Measurements from ENCODE around the gene ZBTB45. TPM values are rescaled to one million over a fixed set of nuclear protein-coding genes. Genes with fewer than 3 reads are reported as not detected.

The ZBTB45 gene
- 2.2 and 12.8 TPM in 2 replicates for total RNA-seq (ENCODE audit: low replicate concordance)

DNA sequence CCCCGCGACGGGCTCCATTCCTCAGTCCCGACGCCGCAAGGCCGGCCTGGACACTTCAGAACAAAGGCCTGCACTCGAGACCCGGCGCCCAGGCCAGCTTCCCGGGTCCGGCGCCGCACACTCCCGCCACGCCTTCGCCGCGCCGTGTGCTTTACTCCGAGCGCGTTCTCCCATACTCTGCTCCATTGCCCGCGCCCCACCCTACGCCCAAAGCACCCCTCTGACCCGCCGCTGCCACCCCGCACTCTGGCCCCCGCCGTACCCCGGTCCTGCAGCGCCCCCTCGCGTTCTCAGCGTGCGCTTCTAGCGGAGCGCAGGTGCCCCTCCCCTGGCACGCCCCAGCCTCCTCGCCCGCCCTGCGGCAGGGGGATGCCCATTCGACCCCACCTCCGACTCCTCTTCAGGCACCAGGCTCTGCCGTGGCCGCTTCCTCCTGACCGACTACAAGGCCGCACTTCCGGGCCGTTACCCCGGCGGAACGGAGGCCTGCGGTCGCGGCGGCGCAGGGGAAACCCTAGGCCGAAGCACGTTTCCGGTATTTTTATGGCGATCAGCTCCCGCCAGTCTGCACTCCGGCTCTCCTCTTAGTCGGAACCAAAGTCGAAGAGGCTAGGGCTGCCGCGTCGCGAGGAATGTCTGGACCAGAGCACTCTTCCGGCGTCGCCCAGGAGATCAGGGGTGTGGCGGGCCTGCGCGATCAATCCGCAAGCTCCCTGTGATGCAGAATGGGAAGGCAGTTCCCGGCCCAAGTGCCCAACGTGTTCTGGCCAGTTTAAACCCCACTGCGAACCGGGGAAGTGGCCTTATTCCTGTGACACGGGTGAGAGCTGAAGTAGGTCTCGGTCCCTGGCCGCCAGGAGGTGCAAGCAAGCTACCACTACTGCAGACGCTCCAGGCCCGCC is at the start of gene ZBTB45:
TSS of gene ZBTB45 (minus strand) at position 456 of the 902 bp plus-strand sequence. CDS start 2,137 bp downstream, outside the sequence.
- Histone ChIP-seq H3K36me3 (no peaks in the 10 kb centered on the region), H4K20me1 (ENCODE audit: low read depth) (peaks cover 3% of the 10 kb centered on the region), H3K4me2 (peak within 1 kb of the TSS; percentile 87), H3K79me2 (ENCODE audit: low read depth) (peaks cover 46% of the 10 kb centered on the region), H3F3A (ENCODE audit: low read depth) (peaks cover 57% of the 10 kb centered on the region), H3K4me3 (peak within 1 kb of the TSS; percentile 54), H3K27me3 (no peaks in the 10 kb centered on the region), H3K9me3 (ENCODE audit: low read depth) (no peaks in the 10 kb centered on the region), H2AFZ (replicated peaks) (peak within 1 kb of the TSS; percentile 20), H3K9ac (peak within 1 kb of the TSS; percentile 56), H3K27ac (peak within 1 kb of the TSS; percentile 69), H3K4me1 (peaks cover 11% of the 10 kb centered on the region)
- peak within 1 kb of the TSS; percentile 99 for H3K27ac Mint-ChIP-seq
- DNase-seq (ENCODE audit: low spot score) = peak; percentile 95
- no peaks in the 10 kb centered on the region for H3K9me3 Mint-ChIP-seq
- H3K36me3 Mint-ChIP-seq = peaks cover 13% of the 10 kb centered on the region
- H3K4me1 Mint-ChIP-seq = peaks cover 33% of the 10 kb centered on the region
- H3K4me3 Mint-ChIP-seq = peak within 1 kb of the TSS; percentile 94
- peaks cover 12% of the 10 kb centered on the region for H3K27me3 Mint-ChIP-seq (ENCODE audit: insufficient read depth, low read depth)
- TF ChIP-seq EZH2 (IDR thresholded peaks at IDR 0.05) (peak; percentile 61), EZH2phosphoT487 (IDR thresholded peaks at IDR 0.05) (peak; percentile 30)
- TF ChIP-seq, protein P1, sequence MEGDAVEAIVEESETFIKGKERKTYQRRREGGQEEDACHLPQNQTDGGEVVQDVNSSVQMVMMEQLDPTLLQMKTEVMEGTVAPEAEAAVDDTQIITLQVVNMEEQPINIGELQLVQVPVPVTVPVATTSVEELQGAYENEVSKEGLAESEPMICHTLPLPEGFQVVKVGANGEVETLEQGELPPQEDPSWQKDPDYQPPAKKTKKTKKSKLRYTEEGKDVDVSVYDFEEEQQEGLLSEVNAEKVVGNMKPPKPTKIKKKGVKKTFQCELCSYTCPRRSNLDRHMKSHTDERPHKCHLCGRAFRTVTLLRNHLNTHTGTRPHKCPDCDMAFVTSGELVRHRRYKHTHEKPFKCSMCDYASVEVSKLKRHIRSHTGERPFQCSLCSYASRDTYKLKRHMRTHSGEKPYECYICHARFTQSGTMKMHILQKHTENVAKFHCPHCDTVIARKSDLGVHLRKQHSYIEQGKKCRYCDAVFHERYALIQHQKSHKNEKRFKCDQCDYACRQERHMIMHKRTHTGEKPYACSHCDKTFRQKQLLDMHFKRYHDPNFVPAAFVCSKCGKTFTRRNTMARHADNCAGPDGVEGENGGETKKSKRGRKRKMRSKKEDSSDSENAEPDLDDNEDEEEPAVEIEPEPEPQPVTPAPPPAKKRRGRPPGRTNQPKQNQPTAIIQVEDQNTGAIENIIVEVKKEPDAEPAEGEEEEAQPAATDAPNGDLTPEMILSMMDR (IDR thresholded peaks at IDR 0.05) = peak; percentile 74

- Histone ChIP-seq H3K27me3 (peaks cover 3% of the 10 kb centered on the region), H3F3A (ENCODE audit: low read depth) (peaks cover 17% of the 10 kb centered on the region), H3K9ac (peak overlapping the region; percentile 37), H3K4me2 (no peak overlapping the region), H3K27ac (no peak overlapping the region), H3K4me3 (no peak overlapping the region), H3K9me3 (ENCODE audit: low read depth) (no peaks in the 10 kb centered on the region), H3K79me2 (ENCODE audit: low read depth) (no peaks in the 10 kb centered on the region), H4K20me1 (ENCODE audit: low read depth) (no peaks in the 10 kb centered on the region), H3K4me1 (peaks cover 5% of the 10 kb centered on the region), H2AFZ (replicated peaks) (no peak overlapping the region), H3K36me3 (no peaks in the 10 kb centered on the region)
- no peak for TF ChIP-seq EZH2 (IDR thresholded peaks at IDR 0.05)
- TF ChIP-seq EZH2phosphoT487 (IDR thresholded peaks at IDR 0.05) = no peak
- TF ChIP-seq, protein P1 (IDR thresholded peaks at IDR 0.05) = no peak
- peaks cover 12% of the 10 kb centered on the region for H3K4me1 Mint-ChIP-seq
- peak overlapping the region; percentile 29 for H3K27ac Mint-ChIP-seq
- no peaks in the 10 kb centered on the region for H3K9me3 Mint-ChIP-seq
- H3K4me3 Mint-ChIP-seq = no peak overlapping the region
- H3K27me3 Mint-ChIP-seq (ENCODE audit: insufficient read depth, low read depth) = peaks cover 11% of the 10 kb centered on the region
- DNase-seq (ENCODE audit: low spot score) = no peak
- H3K36me3 Mint-ChIP-seq = peaks cover 14% of the 10 kb centered on the region
Observed at GRCh38 chr19:58568453-58569130, 49.0 kb upstream of the ZBTB45 start.

- H3K36me3 Mint-ChIP-seq = peaks cover 13% of the 10 kb centered on the region
- peaks cover 9% of the 10 kb centered on the region for H3K27me3 Mint-ChIP-seq (ENCODE audit: insufficient read depth, low read depth)
- no peak overlapping the region for H3K4me2 ChIP-seq
- H3K4me1 ChIP-seq = peaks cover under 1% of the 10 kb centered on the region
- no peak overlapping the region for H3K27ac Mint-ChIP-seq
- H3K9me3 ChIP-seq (ENCODE audit: low read depth) = no peaks in the 10 kb centered on the region
- no peak for TF ChIP-seq EZH2 (IDR thresholded peaks at IDR 0.05)
- TF ChIP-seq, protein P1 (IDR thresholded peaks at IDR 0.05) = no peak
- TF ChIP-seq EZH2phosphoT487 (IDR thresholded peaks at IDR 0.05) = no peak
- H3K9ac ChIP-seq = peak overlapping the region; percentile 27
- H4K20me1 ChIP-seq (ENCODE audit: low read depth) = no peaks in the 10 kb centered on the region
- peaks cover 19% of the 10 kb centered on the region for H3K27me3 ChIP-seq
- H3F3A ChIP-seq (ENCODE audit: low read depth) = peaks cover 13% of the 10 kb centered on the region
- no peak overlapping the region for H3K4me3 Mint-ChIP-seq
- H2AFZ ChIP-seq (replicated peaks) = no peak overlapping the region
- H3K4me3 ChIP-seq = no peak overlapping the region
- no peaks in the 10 kb centered on the region for H3K79me2 ChIP-seq (ENCODE audit: low read depth)
- H3K36me3 ChIP-seq = no peaks in the 10 kb centered on the region
- peaks cover 3% of the 10 kb centered on the region for H3K4me1 Mint-ChIP-seq
- H3K27ac ChIP-seq = no peak overlapping the region
- no peak for DNase-seq (ENCODE audit: low spot score)
- H3K9me3 Mint-ChIP-seq = no peaks in the 10 kb centered on the region
Observed at GRCh38 chr19:58566989-58567388, 47.4 kb upstream of the ZBTB45 start.

Measured in neural progenitor cell (in vitro differentiated cells).